GM13977 (cell line): Measurements from ENCODE around the gene RREB1.

Experiments
- DNase-seq: peaks from one replicate; pipeline ENCODE4 v3.0.0; 2012; ENCODE audit warnings: low spot score
- in situ Hi-C: fragments of 300-500 bp; cut with MboI; formaldehyde crosslinking; loops from one replicate; pipeline ENCODE4 v1.12.0; 2022; ENCODE audit warnings: low sequenced_read_pairs, low pct_unique_long_range_greater_than_20kb, mixed read lengths, inconsistent platforms; ENCODE audit not compliant: unreplicated experiment
- TF ChIP-seq, protein P1 (sequence below): IDR thresholded peaks from 2 replicates; pipeline ENCODE4 v1.5.1; 2012; ENCODE audit warnings: mild to moderate bottlenecking, control low read depth; ENCODE audit not compliant: insufficient read depth; ENCODE audit errors: extremely low read depth, missing control alignments

The RREB1 gene

GRCh38 chr6:7173843-7174503, 66.2 kb downstream of the RREB1 start:
- in situ Hi-C loops: no loop called here

DNA sequence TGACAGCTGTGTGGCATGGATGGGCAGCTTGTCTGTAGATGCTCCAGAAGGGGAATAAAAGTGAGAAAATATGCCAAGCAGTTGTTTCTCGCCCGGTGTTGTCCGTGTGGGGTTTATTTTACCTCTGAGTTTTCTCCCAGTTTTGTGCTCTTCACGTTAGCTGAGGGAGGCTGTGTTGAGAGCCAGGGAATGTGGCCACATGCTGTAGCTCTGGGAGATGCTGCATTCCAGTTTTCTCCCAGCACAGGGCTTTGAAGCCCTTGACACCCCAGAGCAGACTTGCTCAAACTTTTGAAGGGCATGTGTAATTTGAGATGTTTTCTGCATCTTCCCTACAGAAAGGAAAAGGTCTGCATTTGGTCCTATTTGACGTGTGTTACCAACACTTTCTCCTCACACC, 67.7 kb downstream of the RREB1 start:
- no peak for DNase-seq

More at GRCh38 chr6:7173843-7174503, 66.2 kb downstream of the RREB1 start:
- no peak for DNase-seq
- TF ChIP-seq, protein P1, sequence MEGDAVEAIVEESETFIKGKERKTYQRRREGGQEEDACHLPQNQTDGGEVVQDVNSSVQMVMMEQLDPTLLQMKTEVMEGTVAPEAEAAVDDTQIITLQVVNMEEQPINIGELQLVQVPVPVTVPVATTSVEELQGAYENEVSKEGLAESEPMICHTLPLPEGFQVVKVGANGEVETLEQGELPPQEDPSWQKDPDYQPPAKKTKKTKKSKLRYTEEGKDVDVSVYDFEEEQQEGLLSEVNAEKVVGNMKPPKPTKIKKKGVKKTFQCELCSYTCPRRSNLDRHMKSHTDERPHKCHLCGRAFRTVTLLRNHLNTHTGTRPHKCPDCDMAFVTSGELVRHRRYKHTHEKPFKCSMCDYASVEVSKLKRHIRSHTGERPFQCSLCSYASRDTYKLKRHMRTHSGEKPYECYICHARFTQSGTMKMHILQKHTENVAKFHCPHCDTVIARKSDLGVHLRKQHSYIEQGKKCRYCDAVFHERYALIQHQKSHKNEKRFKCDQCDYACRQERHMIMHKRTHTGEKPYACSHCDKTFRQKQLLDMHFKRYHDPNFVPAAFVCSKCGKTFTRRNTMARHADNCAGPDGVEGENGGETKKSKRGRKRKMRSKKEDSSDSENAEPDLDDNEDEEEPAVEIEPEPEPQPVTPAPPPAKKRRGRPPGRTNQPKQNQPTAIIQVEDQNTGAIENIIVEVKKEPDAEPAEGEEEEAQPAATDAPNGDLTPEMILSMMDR: no peak

GRCh38 chr6:7176208-7176607, 68.4 kb downstream of the RREB1 start:
- no peak for DNase-seq
- in situ Hi-C loops: no loop called here
- TF ChIP-seq, protein P1: no peak

More for the DNA sequence above, 67.7 kb downstream of the RREB1 start:
- in situ Hi-C loops: no loop called here
- TF ChIP-seq, protein P1: no peak

GRCh38 chr6:7178280-7178679, 70.5 kb downstream of the RREB1 start:
- DNase-seq: no peak
- in situ Hi-C loops: no loop called here
- TF ChIP-seq, protein P1: no peak

DNA sequence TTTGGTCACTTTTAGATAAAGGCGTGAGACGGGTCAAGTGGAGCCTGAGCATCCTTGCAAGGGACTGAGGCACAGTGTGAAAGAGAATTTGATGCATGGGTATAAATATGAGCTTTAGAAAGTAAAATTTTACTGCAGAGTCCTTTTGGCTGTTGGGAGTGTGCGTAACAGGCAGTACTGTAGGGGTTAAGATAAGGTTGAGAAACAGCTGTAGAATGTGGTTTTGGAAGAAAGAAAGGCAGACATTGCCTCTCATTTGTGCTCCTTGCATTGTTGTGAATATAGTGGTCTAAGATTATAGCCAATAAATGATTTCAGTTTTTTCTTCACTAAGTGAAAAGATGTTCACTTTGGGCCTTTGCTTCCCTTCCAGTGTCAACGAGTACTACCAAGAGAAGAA, 73.0 kb downstream of the RREB1 start:
- TF ChIP-seq, protein P1: no peak
- in situ Hi-C loops: no loop called here
- no peak for DNase-seq

DNA sequence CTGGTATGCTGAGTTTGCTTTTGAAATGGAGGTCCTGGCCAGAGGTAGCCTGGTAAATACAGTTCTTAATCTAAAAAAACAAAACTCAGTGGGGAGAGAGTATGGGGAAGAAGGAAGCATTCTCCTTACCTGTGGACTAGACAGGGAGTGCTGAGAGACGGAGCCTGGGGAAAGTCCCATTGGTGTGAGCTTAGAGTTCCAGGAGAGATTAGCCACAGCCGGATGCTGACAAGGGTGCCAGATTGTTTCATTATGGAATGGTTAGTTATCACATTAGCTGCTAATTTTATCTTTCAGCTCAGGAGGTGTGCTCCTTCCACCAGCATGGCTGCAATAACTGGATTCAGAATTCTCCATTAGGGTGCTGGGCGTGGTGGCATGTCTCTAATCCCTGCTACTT, 75.9 kb downstream of the RREB1 start:
- TF ChIP-seq, protein P1: no peak
- in situ Hi-C loops: no loop called here
- no peak for DNase-seq

DNA sequence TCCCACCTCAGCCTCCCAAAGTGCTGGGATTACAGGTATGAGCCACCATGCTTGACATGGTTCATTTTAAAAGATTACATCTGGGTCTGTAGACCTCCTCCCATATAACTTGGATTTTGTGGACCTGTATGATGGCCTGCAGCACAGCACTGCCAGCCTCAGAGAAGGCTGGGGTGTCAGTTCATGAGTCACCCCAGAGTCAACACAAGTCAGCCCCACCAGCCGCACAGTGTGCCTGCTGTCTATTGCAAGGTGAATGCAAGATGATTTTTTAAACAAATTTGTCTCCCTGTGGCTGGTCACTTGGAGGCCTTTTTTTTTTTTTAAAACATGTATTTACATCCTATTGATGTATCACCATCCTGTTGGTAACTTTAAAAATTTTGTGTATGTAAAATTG, 76.7 kb downstream of the RREB1 start:
- TF ChIP-seq, protein P1: no peak
- DNase-seq: no peak
- in situ Hi-C loops: no loop called here
